HCT116 (cell line): Measurements from ENCODE around the gene TSPAN13. TPM values are rescaled to one million over a fixed set of nuclear protein-coding genes. Genes with fewer than 3 reads are reported as not detected.

Experiments
- ATAC-seq: fragments of 200-7000 bp; cut with Tn5 transposase; 2 replicates; pipeline ENCODE4 v1.9.1; 2020; ENCODE audit warnings: mild to moderate bottlenecking, moderate library complexity
- BruUV-seq: library from RNA; stranded (reverse); fragments of 400-500 nt; replicated peaks from 2 replicates; lab custom pipeline; 2021; lab: Mats Ljungman, UMichigan
- CTCF ChIA-PET: fragments of 300-600 bp; sonication (Branson Sonifier 250); formaldehyde crosslinking; loops from one replicate; lab custom pipeline; 2021; ENCODE audit warnings: antibody characterized with exemption; lab: Charles Lee
- POLR2A ChIA-PET: fragments of 300-600, 350-600 bp; sonication (Branson Sonifier 250); formaldehyde crosslinking; loops from one replicate; lab custom pipeline; 2021; ENCODE audit warnings: antibody characterized with exemption; lab: Charles Lee
- RAD21 ChIA-PET, 2 experiments: fragments of 300-600 bp; sonication (Branson Sonifier 250); formaldehyde crosslinking; loops; one replicate each; lab custom pipeline; 2023; ENCODE audit warnings: low total read pairs in 2 of 2; ENCODE audit not compliant: uncharacterized antibody in 2 of 2, unreplicated experiment in 2 of 2, low non-redundant PET in 1 of 2; lab: Charles Lee
- DNase-seq: peaks from one replicate; pipeline ENCODE4 v3.0.0-alpha.2; 2010; ENCODE audit warnings: low read depth, low spot score
- H2AFZ ChIP-seq: fragments of 200-600 bp; shearing (Covaris generic), sonication (generic); 2 replicates; pipeline ENCODE4 v1.6.1; 2017; ENCODE audit warnings: low read depth, mixed run types, mixed read lengths, antibody characterized with exemption, low read length; ENCODE audit not compliant: poor library complexity, severe bottlenecking
- H3K27ac ChIP-seq: 2 replicates; pipeline ENCODE4 v1.5.1; 2012; ENCODE audit warnings: low read depth, low read length
- H3K27me3 ChIP-seq: fragments of 200-600 bp; sonication (generic); 2 replicates; pipeline ENCODE4 v1.6.1; 2016; ENCODE audit warnings: mixed run types, low read length, mixed read lengths; ENCODE audit not compliant: insufficient read depth
- H3K36me3 ChIP-seq, 2 experiments: fragments of 200-500 bp in 1 of 2; fragments of 200-600 bp in 1 of 2; sonication (Bioruptor generic) in 1 of 2; sonication (generic) in 1 of 2; 2 replicates each; pipeline versions ENCODE4 v1.5.1 to v1.6.1; 2014 to 2016; ENCODE audit warnings: low read length in 2 of 2, inconsistent platforms in 1 of 2, mixed read lengths in 1 of 2, mixed run types in 1 of 2; ENCODE audit not compliant: insufficient read depth in 2 of 2, control insufficient read depth in 1 of 2
- H3K4me1 ChIP-seq, 2 experiments: fragments of 200-600 bp in 1 of 2; sonication (generic) in 1 of 2; 2 replicates each; pipeline versions ENCODE4 v1.5.1 to v1.6.1; 2012 to 2017; ENCODE audit warnings: low read length in 2 of 2, inconsistent platforms in 1 of 2, mild to moderate bottlenecking in 1 of 2, mixed read lengths in 1 of 2, mixed run types in 1 of 2, moderate library complexity in 1 of 2; ENCODE audit not compliant: insufficient read depth in 2 of 2, control insufficient read depth in 1 of 2
- H3K4me2 ChIP-seq: fragments of 200-600 bp; sonication (generic); 2 replicates; pipeline ENCODE4 v1.6.1; 2017; ENCODE audit warnings: mixed run types, low read length, mixed read lengths
- H3K4me3 ChIP-seq, 2 experiments: fragments of 200-600 bp in 1 of 2; sonication (generic) in 1 of 2; replicated peaks in 1 of 2; 2 replicates each; pipeline ENCODE4 v1.5.1; 2011 to 2016; ENCODE audit warnings: low read length in 2 of 2, control low read depth in 1 of 2, low read depth in 1 of 2, mild to moderate bottlenecking in 1 of 2, mixed read lengths in 1 of 2, mixed run types in 1 of 2
- H3K79me2 ChIP-seq: fragments of 200-600 bp; sonication (generic); 2 replicates; pipeline ENCODE4 v1.6.1; 2017; ENCODE audit warnings: mild to moderate bottlenecking, mixed run types, low read length, moderate library complexity, mixed read lengths; ENCODE audit not compliant: insufficient read depth
- H3K9ac ChIP-seq: fragments of 200-600 bp; sonication (generic); 2 replicates; pipeline ENCODE4 v1.6.1; 2016; ENCODE audit warnings: low read length, mixed read lengths
- H3K9me2 ChIP-seq: fragments of 200-600 bp; sonication (generic), shearing (Covaris generic); 2 replicates; pipeline ENCODE4 v1.6.1; 2017; ENCODE audit warnings: mixed run types, mild to moderate bottlenecking, moderate library complexity; ENCODE audit not compliant: insufficient read depth
- H3K9me3 ChIP-seq, 2 experiments: fragments of 200-500 bp in 1 of 2; fragments of 200-600 bp in 1 of 2; sonication (Bioruptor generic) in 1 of 2; sonication (generic) in 1 of 2; 2 replicates each; pipeline ENCODE4 v1.6.1; 2014 to 2017; ENCODE audit warnings: low read length in 2 of 2, mixed read lengths in 2 of 2, inconsistent platforms in 1 of 2, low read depth in 1 of 2, mild to moderate bottlenecking in 1 of 2, mixed run types in 1 of 2, moderate library complexity in 1 of 2; ENCODE audit not compliant: control insufficient read depth in 1 of 2, insufficient read depth in 1 of 2
- H4K20me1 ChIP-seq: fragments of 200-600 bp; sonication (generic), shearing (Covaris generic); 2 replicates; pipeline ENCODE4 v1.6.1; 2017; ENCODE audit warnings: mixed run types, mild to moderate bottlenecking, moderate library complexity; ENCODE audit not compliant: insufficient read depth
- ATF3 ChIP-seq: IDR thresholded peaks from 2 replicates; pipeline ENCODE4 v1.6.1; 2012
- CBX3 ChIP-seq: IDR thresholded peaks from 2 replicates; pipeline ENCODE4 v1.6.1; 2012; ENCODE audit warnings: low read depth
- FOSL1 ChIP-seq: IDR thresholded peaks from 2 replicates; pipeline ENCODE4 v1.6.1; 2012; ENCODE audit warnings: low read depth
- MAX ChIP-seq: IDR thresholded peaks from 2 replicates; pipeline ENCODE4 v1.6.1; 2012
- REST ChIP-seq: IDR thresholded peaks from 2 replicates; pipeline ENCODE4 v1.6.1; 2012; ENCODE audit warnings: low read depth
- intact Hi-C: fragments of 100-400 bp; cut with micrococcal nuclease; formaldehyde crosslinking; loops from 2 replicates; pipeline ENCODE4 v1.10.0; 2022
- total RNA-seq: library from RNA; stranded (reverse); gene quantifications from one replicate; pipeline ENCODE4 v1.2.1, GENCODE V29; 2021; ENCODE audit not compliant: unreplicated experiment

TSPAN13 gene
- total RNA-seq, 1 experiment from 2014 or later = 18.5 TPM

- TF ChIP-seq ATF3 = no peak
- TF ChIP-seq REST = no peak
- no peak for TF ChIP-seq MAX
- no peak for TF ChIP-seq FOSL1
- TF ChIP-seq CBX3 = no peak
- TF ChIP-seq, all 23 proteins: peak for 0
- RAD21 ChIA-PET = no interaction called here
- DNase-seq (no peak), ATAC-seq (no peak)
- Histone ChIP-seq H2AFZ (no peak overlapping the region), H3K4me3 (no peak overlapping the region), H3K4me1 (peaks cover 0 to 3% of the 10 kb centered on the region in 2 experiments; a peak in 1 of 4 replicates), H3K9me3 (no peaks in the 10 kb centered on the region), H3K36me3 (no peaks in the 10 kb centered on the region), H3K9me2 (no peaks in the 10 kb centered on the region), H4K20me1 (no peaks in the 10 kb centered on the region), H3K27me3 (no peaks in the 10 kb centered on the region), H3K9ac (no peak overlapping the region), H3K4me2 (no peak overlapping the region), H3K79me2 (no peaks in the 10 kb centered on the region), H3K27ac (no peak overlapping the region)
- POLR2A ChIA-PET = no interaction called here
- no TSS peak for BruUV-seq
- CTCF ChIA-PET = no interaction called here
- intact Hi-C loops = no loop called here
Observed at GRCh38 chr7:16747102-16747501, 6.5 kb upstream of the TSPAN13 start.
